RPMI7951 (cell line): ENCODE measurements around the gene THSD4. TPM values are rescaled to one million over a fixed set of nuclear protein-coding genes. Genes with fewer than 3 reads are reported as not detected.

ENCODE experiments used
- DNase-seq: peaks from one replicate; pipeline ENCODE4 v3.0.0-alpha.2; 2012; ENCODE audit warnings: low read depth
- total RNA-seq: library from RNA; depleted of rRNA; stranded (reverse); fragments of >200 nt; shearing (Covaris generic); gene quantifications from 2 replicates; pipeline ENCODE4 v1.2.3, GENCODE V29; 2014

The THSD4 gene
- total RNA-seq, 1 experiment from 2014 or later, result 25.2 TPM

- no peak for DNase-seq
These were observed 337.6 kb downstream of the THSD4 start for GRCh38 chr15:71452893-71453292.

DNA sequence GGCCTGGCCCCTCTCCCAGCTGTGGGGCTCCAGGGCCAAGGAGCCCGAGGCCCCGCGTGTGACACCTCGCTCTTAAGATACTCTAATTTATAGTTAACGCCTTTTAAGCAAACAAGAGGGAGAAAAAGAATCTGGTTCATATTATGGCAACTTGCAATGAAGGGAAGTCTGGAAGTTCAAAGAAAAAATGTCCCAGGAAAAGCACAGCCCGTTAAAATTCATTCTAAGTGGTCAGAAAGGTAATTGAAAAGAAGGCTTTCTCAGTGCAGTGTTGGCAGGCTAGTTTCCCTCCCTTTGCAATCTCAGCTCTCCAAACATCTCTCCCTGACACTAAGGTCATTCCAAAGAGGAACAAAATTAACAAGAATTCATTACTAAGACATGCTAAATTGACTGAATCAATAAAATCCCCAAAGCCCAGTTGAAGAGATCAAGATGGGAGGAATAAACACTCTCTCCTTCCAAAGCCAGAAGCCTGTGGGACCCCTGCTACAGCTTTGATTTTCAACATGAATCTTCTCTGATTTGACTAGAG, 339.3 kb downstream of the THSD4 start:
- no peak for DNase-seq

DNA sequence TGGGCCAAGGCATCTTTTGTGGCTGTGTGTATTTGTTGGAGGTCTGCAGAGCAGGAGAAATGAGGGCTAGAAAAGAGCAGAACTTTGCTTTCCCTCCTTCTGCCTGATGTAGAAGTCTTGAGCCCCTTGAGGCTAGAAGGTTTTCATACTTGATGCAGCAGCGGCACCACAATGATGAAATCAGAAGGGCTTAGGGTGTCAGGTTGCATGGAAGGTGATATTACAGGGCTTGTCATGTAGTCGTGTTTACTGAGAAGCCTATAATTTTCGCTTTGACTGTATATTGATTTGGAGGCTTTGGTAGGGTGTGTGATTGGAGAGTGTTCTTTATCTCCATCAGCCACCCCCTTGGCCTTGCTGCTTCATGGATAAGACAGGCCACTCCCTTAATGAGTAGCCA, 339.8 kb downstream of the THSD4 start:
- DNase-seq, result peak; percentile 40

GRCh38 chr15:71455878-71456277, 340.6 kb downstream of the THSD4 start:
- no peak for DNase-seq

- DNase-seq, result no peak
These were observed 341.1 kb downstream of the THSD4 start for GRCh38 chr15:71456362-71456761.

- DNase-seq, result no peak
These were observed 341.5 kb downstream of the THSD4 start for GRCh38 chr15:71456811-71457210.

DNA sequence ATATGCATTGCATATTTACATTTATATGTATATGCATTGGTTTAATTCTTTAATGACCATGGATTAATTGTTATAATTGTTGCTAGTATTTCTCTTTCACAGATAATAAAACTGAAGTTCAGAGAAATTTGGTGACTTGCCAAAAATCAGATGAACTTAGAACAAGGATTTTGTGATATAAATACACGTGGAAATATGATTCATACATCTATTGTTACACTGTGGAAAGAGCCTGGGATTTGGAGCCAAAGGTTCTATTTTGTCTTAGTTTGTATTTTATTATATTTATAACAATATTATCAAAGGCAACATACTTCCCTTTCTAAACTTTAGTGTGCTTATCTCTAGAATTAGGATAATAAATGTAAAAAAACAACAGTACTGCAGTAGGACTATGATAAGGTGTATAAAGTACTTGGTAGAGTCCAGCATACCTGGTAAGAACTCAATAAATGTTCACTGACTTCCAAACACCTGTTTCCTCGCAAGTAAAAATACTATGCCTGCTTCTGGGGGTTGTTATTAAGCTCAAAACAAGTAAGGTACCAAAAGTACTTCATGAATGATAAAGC, 342.9 kb downstream of the THSD4 start:
- DNase-seq, result no peak

- no peak for DNase-seq
These were observed 346.5 kb downstream of the THSD4 start for GRCh38 chr15:71461748-71462147.

DNA sequence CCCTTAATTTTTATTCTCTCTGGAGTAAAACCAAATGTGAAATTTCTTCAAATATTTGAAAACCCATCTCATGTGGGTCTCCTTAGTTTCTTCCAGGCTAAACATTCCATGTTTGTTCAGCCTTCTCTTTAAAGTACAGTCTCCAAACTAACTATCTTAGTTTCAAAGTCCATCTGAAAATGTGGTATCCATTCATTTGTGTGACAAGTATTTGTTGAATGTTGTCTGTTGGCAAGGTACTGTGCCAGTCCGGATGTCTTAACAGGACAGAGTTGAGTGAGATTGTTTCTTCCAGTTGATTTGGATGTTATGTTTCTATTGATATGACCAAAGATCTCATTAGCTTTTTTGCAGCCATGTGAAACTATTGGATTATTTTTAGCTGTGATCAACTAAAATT, 347.4 kb downstream of the THSD4 start:
- DNase-seq, result no peak

- DNase-seq, result no peak
These were observed 347.9 kb downstream of the THSD4 start for GRCh38 chr15:71463156-71463665.

- no peak for DNase-seq
These were observed 350.1 kb downstream of the THSD4 start for GRCh38 chr15:71465131-71465955.

DNA sequence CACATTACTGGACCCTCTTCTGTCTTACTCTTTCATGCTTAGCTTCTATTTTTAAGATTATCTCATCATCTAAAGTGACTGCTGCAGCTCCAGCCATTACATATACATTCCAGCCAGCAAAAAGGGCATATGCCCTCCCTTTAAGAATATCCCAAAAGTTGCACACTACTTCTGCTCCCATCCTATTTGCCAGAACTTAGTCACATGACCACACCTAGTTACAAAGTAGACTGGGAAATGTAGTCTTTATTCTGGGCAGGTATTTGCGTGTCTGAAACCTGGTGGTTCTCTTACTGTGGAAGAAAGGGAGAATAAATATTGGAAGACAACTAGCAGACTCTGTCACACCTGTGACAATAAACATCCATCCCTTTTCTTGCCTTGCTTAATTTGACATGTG, 353.4 kb downstream of the THSD4 start:
- DNase-seq, result no peak

DNA sequence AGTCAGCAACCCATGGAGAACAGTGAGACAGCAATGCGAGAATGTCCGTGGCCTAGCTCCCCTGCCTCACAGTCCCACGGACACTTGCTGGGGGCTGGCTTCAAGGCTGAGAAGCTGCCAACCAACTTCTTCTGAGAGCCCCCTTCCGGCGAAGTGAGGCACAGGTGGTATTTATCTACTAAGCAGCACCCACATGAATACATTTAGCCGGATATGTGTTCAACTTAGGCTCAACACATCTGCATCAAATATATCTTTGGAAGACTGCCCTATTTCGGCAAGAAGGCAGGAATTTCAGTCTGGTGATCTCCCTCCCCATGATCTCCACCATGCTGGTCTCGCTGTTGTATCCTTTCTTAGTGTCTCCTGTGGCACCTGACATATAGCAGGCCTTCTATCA, 354.1 kb downstream of the THSD4 start:
- peak; percentile 74 for DNase-seq

- DNase-seq, result peak; percentile 39
These were observed 356.1 kb downstream of the THSD4 start for GRCh38 chr15:71471347-71471746.

DNA sequence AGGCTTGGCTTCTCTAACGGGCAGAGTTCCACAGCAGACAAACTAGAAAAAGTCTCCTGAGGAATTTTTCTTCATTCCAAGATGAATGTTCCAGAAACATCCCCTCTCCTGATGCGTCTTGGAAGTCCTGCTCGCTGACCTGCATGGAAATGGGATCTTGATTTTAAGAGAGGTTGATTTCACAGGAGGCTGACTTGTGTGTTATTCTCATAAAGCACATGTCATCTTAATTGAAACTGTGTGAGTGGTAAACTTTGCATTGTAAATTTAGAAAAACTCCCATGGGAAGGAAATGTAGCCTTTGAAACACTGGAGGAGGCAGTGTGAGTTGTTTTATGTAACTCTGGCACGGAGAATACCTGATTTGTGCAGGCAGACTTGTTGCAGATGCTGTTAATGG, 357.3 kb downstream of the THSD4 start:
- no peak for DNase-seq

DNA sequence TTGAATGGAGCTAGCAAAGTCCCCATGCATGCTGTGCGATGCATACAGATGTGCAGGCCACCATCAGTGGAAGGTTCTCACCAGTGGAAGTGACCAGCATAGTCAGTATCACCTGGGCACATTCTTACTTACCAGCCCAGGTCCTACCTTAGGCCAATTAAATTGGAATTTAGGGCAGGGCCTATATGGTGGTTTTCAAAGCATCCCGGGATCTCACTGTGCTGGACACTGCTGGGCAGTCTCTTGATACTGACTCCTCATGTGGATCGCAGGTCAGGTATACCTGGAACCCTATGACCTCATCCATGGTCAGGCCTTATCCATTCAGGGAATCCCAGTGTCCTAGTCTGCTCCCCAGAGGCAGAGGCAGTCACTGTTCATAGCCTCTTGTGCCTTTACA, 358.5 kb downstream of the THSD4 start:
- no peak for DNase-seq

DNA sequence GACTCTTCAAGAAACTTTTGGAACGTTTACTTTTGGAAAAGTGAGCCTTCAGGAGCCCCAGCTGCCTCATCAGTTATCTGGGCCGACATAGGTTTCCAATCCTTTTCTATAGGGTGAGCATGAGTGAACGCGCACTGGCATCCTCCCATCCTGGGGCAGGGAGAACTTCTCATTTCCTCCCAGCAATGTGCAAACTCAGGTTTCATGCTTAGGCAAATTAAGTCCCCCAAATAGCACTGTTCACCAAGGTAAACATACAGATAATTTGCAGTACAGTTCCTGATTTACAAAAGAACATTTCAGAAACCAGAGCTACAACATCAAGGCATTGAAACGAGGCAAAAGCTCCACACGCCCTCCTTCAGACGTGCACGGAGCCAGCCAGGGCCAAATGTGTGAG, 361.6 kb downstream of the THSD4 start:
- DNase-seq, result no peak

- no peak for DNase-seq
These were observed 365.3 kb downstream of the THSD4 start for GRCh38 chr15:71480556-71480955.

DNA sequence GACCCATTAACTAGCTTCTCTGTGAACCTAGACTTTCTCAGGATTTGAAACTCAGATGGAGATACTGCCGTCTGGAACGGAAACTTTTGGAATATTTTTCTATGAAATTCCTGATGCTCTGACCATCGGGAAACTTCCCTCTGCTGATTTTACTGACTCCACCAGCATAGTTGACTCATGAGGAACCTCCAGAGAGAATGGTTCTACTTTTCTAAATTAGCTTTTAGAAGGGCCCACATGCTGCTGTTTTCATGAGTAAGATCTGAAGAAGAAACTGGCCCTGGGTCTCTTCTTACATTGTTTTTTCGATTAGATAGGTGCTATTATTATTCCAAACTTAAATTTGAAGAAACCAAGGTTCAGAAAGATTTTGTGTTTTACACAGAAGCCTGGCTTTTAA, 368.8 kb downstream of the THSD4 start:
- no peak for DNase-seq

GRCh38 chr15:71485094-71485693, 369.9 kb downstream of the THSD4 start:
- no peak for DNase-seq

- no peak for DNase-seq
These were observed 374.3 kb downstream of the THSD4 start for GRCh38 chr15:71489570-71489969.

DNA sequence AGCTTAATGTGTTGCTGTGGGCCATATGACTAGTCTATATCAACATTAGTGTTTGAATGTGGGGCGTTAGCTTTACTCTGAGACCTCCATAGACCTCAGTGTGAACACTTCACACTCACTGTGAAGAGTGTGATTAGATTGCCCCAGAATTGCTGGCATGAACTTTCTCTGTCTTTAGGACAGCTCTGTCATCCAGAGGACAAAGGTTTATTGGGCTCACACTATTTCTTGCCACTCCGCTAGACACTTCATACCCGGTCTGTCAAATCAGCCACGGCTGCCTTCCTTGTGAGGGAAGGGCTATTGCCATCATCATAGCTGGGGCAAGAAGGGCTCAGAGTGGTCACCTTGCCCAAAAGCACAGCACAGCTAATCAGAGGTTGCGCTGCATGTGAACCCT, 378.3 kb downstream of the THSD4 start:
- no peak for DNase-seq
